Liver (tissue), 9 donors: ENCODE measurements around the gene EPB41L3. TPM values are rescaled to one million over a fixed set of nuclear protein-coding genes. Genes with fewer than 3 reads are reported as not detected.

Experiments
- DNase-seq: peaks from one replicate; pipeline ENCODE4 v3.0.0-alpha.2; 2017; ENCODE audit warnings: low spot score
- H3K27ac ChIP-seq, 2 donors: one replicate each; pipeline ENCODE4 v1.7.0; 2013; ENCODE audit warnings: inconsistent platforms in 2 of 2, low read length in 2 of 2, control low read depth in 1 of 2, low read depth in 1 of 2, mild to moderate bottlenecking in 1 of 2
- H3K27me3 ChIP-seq, 4 donors: one replicate each; pipeline versions ENCODE4 v1.6.1 to v1.7.0; 2013; ENCODE audit warnings: low read length in 3 of 4, inconsistent platforms in 1 of 4, mild to moderate bottlenecking in 1 of 4, moderate library complexity in 1 of 4; ENCODE audit not compliant: control insufficient read depth in 4 of 4, insufficient read depth in 4 of 4
- H3K36me3 ChIP-seq, 4 donors: one replicate each; pipeline versions ENCODE4 v1.6.1 to v1.7.0; 2013; ENCODE audit warnings: low read length in 3 of 4, mild to moderate bottlenecking in 3 of 4, low read depth in 1 of 4, moderate library complexity in 1 of 4; ENCODE audit not compliant: control insufficient read depth in 4 of 4, insufficient read depth in 3 of 4
- H3K4me1 ChIP-seq, 4 donors: one replicate each; pipeline versions ENCODE4 v1.6.1 to v1.7.0; 2013; ENCODE audit warnings: low read length in 3 of 4, mild to moderate bottlenecking in 3 of 4, moderate library complexity in 1 of 4; ENCODE audit not compliant: control insufficient read depth in 4 of 4, insufficient read depth in 4 of 4
- H3K4me3 ChIP-seq, 3 donors: one replicate each; pipeline versions ENCODE4 v1.6.1 to v1.7.0; 2013; ENCODE audit warnings: low read length in 3 of 3, control low read depth in 1 of 3, low read depth in 1 of 3, mild to moderate bottlenecking in 1 of 3
- H3K9ac ChIP-seq, 2 donors: one replicate each; pipeline ENCODE4 v1.7.0; 2013; ENCODE audit warnings: low read length in 2 of 2, mild to moderate bottlenecking in 2 of 2, moderate library complexity in 2 of 2, control low read depth in 1 of 2, low read depth in 1 of 2
- H3K9me3 ChIP-seq, 4 donors: one replicate each; pipeline versions ENCODE4 v1.6.1 to v1.7.0; 2013; ENCODE audit warnings: low read length in 3 of 4; ENCODE audit not compliant: control insufficient read depth in 4 of 4
- ATF3 ChIP-seq: IDR thresholded peaks from 2 replicates; pipeline ENCODE4 v1.6.1; 2016; ENCODE audit warnings: antibody characterized with exemption
- CTCF ChIP-seq: fragments of 150-350 bp; IDR thresholded peaks from 2 replicates; pipeline ENCODE4 v1.5.1; 2017; ENCODE audit warnings: improper control_type of control experiment, low read depth, low read length; ENCODE audit not compliant: missing input control
- EGR1 ChIP-seq, 2 donors: IDR thresholded peaks; 2 replicates each; pipeline ENCODE4 v1.6.1; 2016 to 2018; ENCODE audit warnings: antibody characterized with exemption in 2 of 2, low read depth in 2 of 2
- FOXA2 ChIP-seq: IDR thresholded peaks from 2 replicates; pipeline ENCODE4 v1.6.1; 2016; ENCODE audit warnings: antibody characterized with exemption
- GABPA ChIP-seq, 2 donors: IDR thresholded peaks in 1 of 2; conservative IDR thresholded peaks in 1 of 2; 2 replicates each; pipeline ENCODE4 v1.6.1; 2016; ENCODE audit warnings: antibody characterized with exemption in 2 of 2, mild to moderate bottlenecking in 1 of 2, moderate library complexity in 1 of 2
- HNF4A ChIP-seq, 2 donors: conservative IDR thresholded peaks; 2 replicates each; pipeline ENCODE4 v1.6.1; 2016; ENCODE audit warnings: antibody characterized with exemption in 2 of 2, mild to moderate bottlenecking in 2 of 2
- HNF4G ChIP-seq: IDR thresholded peaks from 2 replicates; pipeline ENCODE4 v1.6.1; 2016; ENCODE audit warnings: antibody characterized with exemption
- JUND ChIP-seq, 2 donors: IDR thresholded peaks; 2 replicates each; pipeline ENCODE4 v1.6.1; 2016; ENCODE audit warnings: antibody characterized with exemption in 2 of 2
- MAX ChIP-seq: IDR thresholded peaks from 2 replicates; pipeline ENCODE4 v1.6.1; 2016; ENCODE audit warnings: antibody characterized with exemption
- NR2F2 ChIP-seq: IDR thresholded peaks from 2 replicates; pipeline ENCODE4 v1.6.1; 2016; ENCODE audit warnings: antibody characterized with exemption
- RAD21 ChIP-seq, 2 donors: IDR thresholded peaks; 2 replicates each; pipeline ENCODE4 v1.6.1; 2016; ENCODE audit warnings: antibody characterized with exemption in 2 of 2, mild to moderate bottlenecking in 2 of 2
- REST ChIP-seq: IDR thresholded peaks from 2 replicates; pipeline ENCODE4 v1.6.1; 2016; ENCODE audit warnings: antibody characterized with exemption, mild to moderate bottlenecking
- RXRA ChIP-seq, 2 donors: IDR thresholded peaks; 2 replicates each; pipeline ENCODE4 v1.6.1; 2017 to 2018; ENCODE audit warnings: antibody characterized with exemption in 2 of 2, mild to moderate bottlenecking in 1 of 2
- SP1 ChIP-seq: IDR thresholded peaks from 2 replicates; pipeline ENCODE4 v1.6.1; 2018; ENCODE audit warnings: antibody characterized with exemption, mild to moderate bottlenecking
- TAF1 ChIP-seq: conservative IDR thresholded peaks from 2 replicates; pipeline ENCODE4 v1.6.1; 2016; ENCODE audit warnings: antibody characterized with exemption, mild to moderate bottlenecking
- YY1 ChIP-seq: IDR thresholded peaks from 2 replicates; pipeline ENCODE4 v1.6.1; 2016; ENCODE audit warnings: antibody characterized with exemption, mild to moderate bottlenecking
- ZBTB33 ChIP-seq: IDR thresholded peaks from 2 replicates; pipeline ENCODE4 v1.6.1; 2016; ENCODE audit warnings: antibody characterized with exemption
- WGBS: extraction: QIAGEN DNeasy Blood & Tissue Kit; methylation state at CpG from one replicate; pipeline ENCODE4 v1.1.7; 2013; 5-methylcytosine and 5-hydroxymethylcytosine counted together
- polyA plus RNA-seq, 2 donors: library from polyadenylated mRNA; stranded (reverse) in 1 of 2; unstranded in 1 of 2; fragments of 200-250 nt in 1 of 2; fragments of >200 nt in 1 of 2; fragmentation: Nextera tagmentation in 1 of 2; extraction: Ambion mirVana in 1 of 2; gene quantifications; one replicate each; pipeline versions ENCODE4 v1.2.1 to v1.2.3, GENCODE V29; 2013 to 2015
- total RNA-seq, 2 donors: library from RNA; depleted of rRNA; stranded (reverse); fragments of >200 nt; gene quantifications; one replicate each; pipeline ENCODE4 v1.2.3, GENCODE V29; 2014
- donor health status: healthy.
- donor health status: healthy.
- donor health status: healthy.
- donor health status: healthy.
- donor health status: healthy.

The EPB41L3 gene
- total and polyA plus RNA-seq, 4 donors = 1.4 to 14.5 (median 5.1) TPM

GRCh38 chr18:5510135-5510846 is 33.5 kb downstream of the EPB41L3 start:
- H3K27me3 ChIP-seq = no peaks in the 10 kb centered on the region
- H3K4me1 ChIP-seq = no peaks in the 10 kb centered on the region
- no peak for DNase-seq
- TF ChIP-seq GABPA (IDR thresholded peaks at IDR 0.05 in 1 of 2, conservative IDR thresholded peaks at IDR 0.05 in 1 of 2) (no peak), FOXA2 (no peak), TAF1 (no peak), SP1 (no peak), JUND (IDR thresholded peaks at IDR 0.05) (no peak), EGR1 (IDR thresholded peaks at IDR 0.05; ENCODE audit: low read depth in 2 of 2) (no peak), CTCF (no peak), HNF4G (no peak), NR2F2 (no peak), YY1 (no peak), RXRA (IDR thresholded peaks at IDR 0.05) (no peak), HNF4A (conservative IDR thresholded peaks at IDR 0.05) (no peak), ATF3 (no peak), REST (no peak), RAD21 (IDR thresholded peaks at IDR 0.05) (no peak), MAX (no peak), ZBTB33 (no peak)
- H3K36me3 ChIP-seq = no peaks in the 10 kb centered on the region
- H3K4me3 ChIP-seq = no peak overlapping the region
- no peak overlapping the region for H3K9ac ChIP-seq
- H3K27ac ChIP-seq = no peak overlapping the region
- no peaks in the 10 kb centered on the region for H3K9me3 ChIP-seq
- WGBS = 78% methylated on average over 7 of the region's 7 CpGs
